ENCODE data around the gene DCD.

Gene DCD

DNA sequence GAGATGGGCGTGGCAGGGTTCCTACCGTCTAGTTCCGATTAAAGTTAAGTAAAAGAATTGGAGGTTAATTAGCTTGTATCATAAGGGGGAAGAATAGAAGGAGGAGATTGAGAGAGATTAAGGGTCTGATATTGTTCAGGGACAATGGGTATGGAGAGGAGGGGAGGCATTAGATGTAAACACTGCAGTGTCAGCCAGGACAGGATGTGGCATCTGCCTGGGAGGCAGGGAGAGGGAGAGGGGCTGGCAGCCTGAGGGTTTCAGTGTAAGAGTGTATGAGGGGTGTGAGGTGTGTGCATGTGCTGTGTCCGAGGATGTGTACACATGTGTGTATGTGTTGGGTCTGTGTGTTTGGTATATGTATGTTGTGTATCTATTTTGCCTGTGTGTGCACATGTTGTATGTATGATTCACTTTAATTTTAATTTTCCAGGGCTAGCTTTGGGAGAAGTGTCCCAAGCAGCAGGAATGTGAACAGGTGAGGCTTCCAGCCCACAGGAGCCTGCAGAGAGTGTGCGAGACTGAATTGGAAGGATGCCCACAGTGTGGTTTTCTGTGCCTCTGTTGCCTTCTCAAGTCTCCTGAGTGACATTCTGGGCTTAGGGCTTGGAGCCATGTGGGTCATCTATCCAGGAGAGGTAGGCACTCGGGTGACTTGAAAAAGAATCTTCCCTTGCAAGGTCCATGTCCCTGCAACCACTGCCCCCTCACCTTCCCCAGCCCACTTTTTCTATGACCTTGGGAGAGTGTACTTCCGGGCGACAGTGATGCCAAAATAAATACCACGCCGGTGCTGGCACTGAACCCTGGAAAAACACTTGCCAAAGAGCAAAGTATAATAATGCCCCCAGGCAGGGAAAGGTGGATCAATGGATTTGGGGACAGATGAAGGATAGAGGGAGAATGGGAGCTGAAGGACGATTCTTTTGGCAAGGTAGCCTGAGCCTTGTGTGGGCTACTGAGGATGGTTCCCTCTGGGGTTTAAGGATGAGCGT is 36.8 kb upstream of the DCD start:
- H3F3A ChIP-seq (ENCODE audit: insufficient read depth, low read length): no peaks in the 10 kb centered on the region
- H3K9me2 ChIP-seq (ENCODE audit: low read depth, low read length): no peaks in the 10 kb centered on the region
- H3K9ac ChIP-seq (ENCODE audit: low read length): no peak overlapping the region
- no peaks in the 10 kb centered on the region for H3K36me3 ChIP-seq (ENCODE audit: insufficient read depth, low read length)
- H3K27ac ChIP-seq (ENCODE audit: low read depth, low read length, poor library complexity, severe bottlenecking): no peak overlapping the region
- no peaks in the 10 kb centered on the region for H3K79me2 ChIP-seq (ENCODE audit: insufficient read depth, low read length)
- H3K4me3 ChIP-seq (ENCODE audit: low read depth, low read length, poor library complexity, severe bottlenecking): no peak overlapping the region
- no peak overlapping the region for H2AFZ ChIP-seq (ENCODE audit: low read length)
- no peaks in the 10 kb centered on the region for H3K27me3 ChIP-seq (ENCODE audit: insufficient read depth, low read length)
- H3K4me2 ChIP-seq (ENCODE audit: low read length): no peak overlapping the region
- TF ChIP-seq EZH2 (IDR thresholded peaks at IDR 0.05; ENCODE audit: borderline replicate concordance, low read length): no peak
- no peaks in the 10 kb centered on the region for H3K4me1 ChIP-seq (ENCODE audit: insufficient read depth, low read length, severe bottlenecking)
- H3K9me3 ChIP-seq (ENCODE audit: low read length): no peaks in the 10 kb centered on the region
- H4K20me1 ChIP-seq (ENCODE audit: insufficient read depth, low read length): no peaks in the 10 kb centered on the region

DNA sequence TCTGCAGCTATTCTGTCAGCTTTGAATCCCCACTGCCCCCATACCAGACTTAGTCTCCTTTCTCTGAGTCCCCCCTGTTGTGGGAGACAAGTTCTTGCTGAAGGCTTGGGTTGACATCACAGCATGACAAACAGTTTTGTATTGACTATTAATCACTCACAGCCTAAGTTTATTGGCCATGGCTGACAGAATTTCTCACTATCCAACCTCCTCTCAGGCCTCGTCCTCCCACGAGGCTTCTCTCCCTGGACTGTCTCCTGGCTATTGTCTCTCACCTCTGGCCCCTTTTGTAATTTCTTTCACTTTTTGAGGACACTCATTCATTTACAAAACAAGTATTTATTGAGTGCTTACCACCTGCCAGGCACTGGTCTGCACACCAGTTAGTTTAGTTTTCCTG is 35.2 kb upstream of the DCD start:
- no peak for TF ChIP-seq EZH2 (IDR thresholded peaks at IDR 0.05; ENCODE audit: borderline replicate concordance, low read length)
- TF ChIP-seq, protein P1, sequence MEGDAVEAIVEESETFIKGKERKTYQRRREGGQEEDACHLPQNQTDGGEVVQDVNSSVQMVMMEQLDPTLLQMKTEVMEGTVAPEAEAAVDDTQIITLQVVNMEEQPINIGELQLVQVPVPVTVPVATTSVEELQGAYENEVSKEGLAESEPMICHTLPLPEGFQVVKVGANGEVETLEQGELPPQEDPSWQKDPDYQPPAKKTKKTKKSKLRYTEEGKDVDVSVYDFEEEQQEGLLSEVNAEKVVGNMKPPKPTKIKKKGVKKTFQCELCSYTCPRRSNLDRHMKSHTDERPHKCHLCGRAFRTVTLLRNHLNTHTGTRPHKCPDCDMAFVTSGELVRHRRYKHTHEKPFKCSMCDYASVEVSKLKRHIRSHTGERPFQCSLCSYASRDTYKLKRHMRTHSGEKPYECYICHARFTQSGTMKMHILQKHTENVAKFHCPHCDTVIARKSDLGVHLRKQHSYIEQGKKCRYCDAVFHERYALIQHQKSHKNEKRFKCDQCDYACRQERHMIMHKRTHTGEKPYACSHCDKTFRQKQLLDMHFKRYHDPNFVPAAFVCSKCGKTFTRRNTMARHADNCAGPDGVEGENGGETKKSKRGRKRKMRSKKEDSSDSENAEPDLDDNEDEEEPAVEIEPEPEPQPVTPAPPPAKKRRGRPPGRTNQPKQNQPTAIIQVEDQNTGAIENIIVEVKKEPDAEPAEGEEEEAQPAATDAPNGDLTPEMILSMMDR (IDR thresholded peaks at IDR 0.05; ENCODE audit: low read length): no peak
- no peak overlapping the region for H3K4me3 ChIP-seq (ENCODE audit: low read depth, low read length, poor library complexity, severe bottlenecking)
- H4K20me1 ChIP-seq (ENCODE audit: insufficient read depth, low read length): no peaks in the 10 kb centered on the region
- H3K9me2 ChIP-seq (ENCODE audit: low read depth, low read length): no peaks in the 10 kb centered on the region
- H2AFZ ChIP-seq (ENCODE audit: low read length): no peak overlapping the region
- no peaks in the 10 kb centered on the region for H3K36me3 ChIP-seq (ENCODE audit: insufficient read depth, low read length)
- H3K9ac ChIP-seq (ENCODE audit: low read length): no peak overlapping the region
- H3K27me3 ChIP-seq (ENCODE audit: insufficient read depth, low read length): no peaks in the 10 kb centered on the region
- H3K79me2 ChIP-seq (ENCODE audit: insufficient read depth, low read length): no peaks in the 10 kb centered on the region
- H3K27ac ChIP-seq (ENCODE audit: low read depth, low read length, poor library complexity, severe bottlenecking): no peak overlapping the region
- H3F3A ChIP-seq (ENCODE audit: insufficient read depth, low read length): no peaks in the 10 kb centered on the region
- no peaks in the 10 kb centered on the region for H3K9me3 ChIP-seq (ENCODE audit: low read length)
- no peaks in the 10 kb centered on the region for H3K4me1 ChIP-seq (ENCODE audit: insufficient read depth, low read length, severe bottlenecking)
- no peak overlapping the region for H3K4me2 ChIP-seq (ENCODE audit: low read length)

DNA sequence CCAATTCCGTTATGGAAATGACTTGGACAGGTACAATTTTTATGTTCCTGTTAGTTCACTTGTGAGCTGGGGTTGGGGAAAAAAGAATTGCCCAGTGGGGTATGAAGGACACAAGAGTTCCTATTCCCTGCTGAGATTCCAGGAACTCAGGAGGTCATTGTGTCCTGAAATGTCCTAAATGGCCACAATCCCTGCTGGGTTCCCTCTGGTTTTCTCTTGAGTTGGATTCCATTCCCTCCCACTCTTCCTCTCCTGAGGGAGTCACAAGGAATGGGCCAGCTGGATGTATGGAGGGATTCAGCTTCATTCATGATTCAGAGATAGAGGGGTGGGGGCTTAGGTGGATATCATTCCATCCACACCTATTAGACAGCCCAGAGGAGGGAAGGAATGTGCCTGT is 34.5 kb upstream of the DCD start:
- Histone ChIP-seq H4K20me1 (ENCODE audit: insufficient read depth, low read length) (no peaks in the 10 kb centered on the region), H3K27ac (ENCODE audit: low read depth, low read length, poor library complexity, severe bottlenecking) (no peak overlapping the region), H3K9me3 (ENCODE audit: low read length) (no peaks in the 10 kb centered on the region), H3F3A (ENCODE audit: insufficient read depth, low read length) (no peaks in the 10 kb centered on the region), H2AFZ (ENCODE audit: low read length) (no peak overlapping the region), H3K4me2 (ENCODE audit: low read length) (no peak overlapping the region), H3K36me3 (ENCODE audit: insufficient read depth, low read length) (no peaks in the 10 kb centered on the region), H3K4me3 (ENCODE audit: low read depth, low read length, poor library complexity, severe bottlenecking) (no peak overlapping the region), H3K79me2 (ENCODE audit: insufficient read depth, low read length) (no peaks in the 10 kb centered on the region), H3K9ac (ENCODE audit: low read length) (no peak overlapping the region), H3K9me2 (ENCODE audit: low read depth, low read length) (no peaks in the 10 kb centered on the region), H3K4me1 (ENCODE audit: insufficient read depth, low read length, severe bottlenecking) (no peaks in the 10 kb centered on the region), H3K27me3 (ENCODE audit: insufficient read depth, low read length) (no peaks in the 10 kb centered on the region)
- TF ChIP-seq EZH2 (IDR thresholded peaks at IDR 0.05; ENCODE audit: borderline replicate concordance, low read length): no peak
- TF ChIP-seq, protein P1 (IDR thresholded peaks at IDR 0.05; ENCODE audit: low read length): no peak

All from OCI-LY1 (cell line).